GM21526 (cell line): ENCODE results near the gene MINAR1.
"Not testable (repeated sequence)": the region's sequence is repeated elsewhere in the genome, so short reads cannot be mapped to it uniquely, and the experiment has no call there.

Source experiments
- ATAC-seq: cut with Tn5 transposase; IDR thresholded peaks from one replicate; pipeline ENCODE4 v1.9.1; 2021; ENCODE audit warnings: moderate library complexity; ENCODE audit not compliant: unreplicated experiment, low FRiP score

MINAR1 gene, protein sequence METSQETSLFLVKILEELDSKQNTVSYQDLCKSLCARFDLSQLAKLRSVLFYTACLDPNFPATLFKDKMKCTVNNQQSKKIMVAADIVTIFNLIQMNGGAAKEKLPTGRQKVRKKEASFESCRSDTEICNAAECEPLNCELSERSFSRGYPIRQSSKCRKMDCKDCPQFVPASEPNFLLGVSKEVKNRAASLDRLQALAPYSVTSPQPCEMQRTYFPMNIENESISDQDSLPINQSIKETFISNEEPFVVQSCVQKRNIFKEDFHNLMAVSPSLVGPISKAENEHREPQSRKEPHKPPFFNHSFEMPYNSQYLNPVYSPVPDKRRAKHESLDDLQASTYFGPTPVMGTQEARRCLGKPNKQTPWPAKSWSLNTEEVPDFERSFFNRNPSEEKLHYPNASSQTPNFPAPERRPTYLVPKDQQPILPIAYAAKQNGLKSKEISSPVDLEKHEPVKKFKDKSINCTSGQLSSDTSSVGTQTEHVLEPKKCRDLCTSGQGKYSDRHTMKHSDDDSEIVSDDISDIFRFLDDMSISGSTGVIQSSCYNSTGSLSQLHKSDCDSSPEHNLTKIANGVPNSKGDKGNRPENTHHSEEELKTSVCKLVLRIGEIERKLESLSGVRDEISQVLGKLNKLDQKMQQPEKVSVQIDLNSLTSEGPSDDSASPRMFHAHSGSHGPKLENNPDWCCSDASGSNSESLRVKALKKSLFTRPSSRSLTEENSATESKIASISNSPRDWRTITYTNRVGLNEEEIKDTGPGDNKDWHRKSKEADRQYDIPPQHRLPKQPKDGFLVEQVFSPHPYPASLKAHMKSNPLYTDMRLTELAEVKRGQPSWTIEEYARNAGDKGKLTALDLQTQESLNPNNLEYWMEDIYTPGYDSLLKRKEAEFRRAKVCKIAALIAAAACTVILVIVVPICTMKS

DNA sequence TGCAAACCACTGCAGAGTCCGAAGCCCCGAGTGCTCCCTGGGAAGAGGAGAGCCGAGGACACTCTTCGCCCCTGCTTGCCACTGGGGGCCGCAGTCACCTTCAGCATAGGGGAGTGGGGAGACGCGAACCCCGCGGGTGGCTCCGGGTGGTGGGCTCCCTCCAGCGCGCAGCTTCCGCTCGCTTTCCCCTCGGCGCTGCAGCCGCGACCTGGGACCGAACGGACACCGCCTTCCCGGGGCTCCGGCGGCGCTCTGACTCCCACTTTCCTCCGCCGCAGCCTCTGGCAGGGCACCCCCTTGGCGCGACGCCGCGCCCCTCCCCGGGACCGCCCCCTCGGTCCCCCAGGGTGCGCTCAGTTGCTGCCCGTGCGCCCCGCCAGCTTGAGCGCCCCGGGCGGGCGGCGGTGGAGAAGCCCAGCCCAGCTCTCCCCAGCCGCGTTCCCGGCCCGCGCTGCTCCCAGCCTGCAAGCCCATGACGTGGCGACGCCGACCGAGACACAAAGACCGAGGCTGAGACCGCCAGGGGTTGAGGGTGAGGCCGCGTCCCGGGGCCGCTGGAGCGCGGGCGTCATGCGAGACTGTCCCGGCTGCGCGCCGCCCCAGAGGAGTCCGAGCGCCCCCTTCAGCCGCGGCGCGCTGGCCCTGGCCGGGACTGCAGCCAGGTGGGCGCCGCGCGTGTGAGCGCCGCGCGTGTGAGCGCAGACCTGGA is at the start of gene MINAR1:
TSS of gene MINAR1 (plus strand) at position 701 of the 709 bp plus-strand sequence. CDS start 23,812 bp downstream, outside the sequence.
- ATAC-seq: no peak

DNA sequence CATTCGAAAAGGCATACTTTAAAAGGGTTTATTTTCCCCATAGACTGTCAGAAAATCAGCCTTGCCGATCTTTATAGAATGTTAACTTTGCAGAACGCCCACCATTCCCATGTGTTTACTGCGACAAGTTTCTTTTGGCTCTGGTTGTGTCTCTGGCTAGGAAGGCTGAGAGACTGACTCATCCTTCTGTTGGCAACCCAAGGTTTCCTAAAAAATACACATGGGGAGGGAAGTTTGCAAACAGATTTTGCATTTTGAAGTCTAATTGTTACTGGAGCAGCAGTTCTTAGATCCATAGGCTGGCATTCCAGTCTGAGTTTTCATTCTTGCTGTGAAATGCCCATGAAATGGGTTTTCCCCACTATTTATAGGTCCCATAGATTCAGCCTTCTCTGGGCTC is 37.9 kb upstream of the MINAR1 start:
- no peak for ATAC-seq

DNA sequence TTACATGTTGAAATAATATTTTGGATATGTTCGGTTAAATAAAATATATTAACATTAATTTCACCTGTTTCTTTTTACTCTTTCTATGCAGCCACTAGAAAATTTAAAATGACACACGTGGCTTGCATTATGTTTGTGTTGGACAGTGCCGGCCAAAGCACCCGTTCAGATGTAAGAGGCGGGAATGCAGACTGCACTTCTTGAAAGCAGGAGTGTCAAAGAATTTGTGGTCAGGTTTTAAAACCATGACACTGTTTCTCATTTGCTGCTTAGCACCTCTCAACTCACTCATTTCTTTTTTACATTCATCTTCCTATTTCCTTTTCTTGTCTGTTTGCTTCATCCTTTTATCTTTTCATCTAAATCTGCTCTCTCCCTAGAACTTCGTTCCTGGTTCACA is 35.3 kb upstream of the MINAR1 start:
- ATAC-seq: no peak

DNA sequence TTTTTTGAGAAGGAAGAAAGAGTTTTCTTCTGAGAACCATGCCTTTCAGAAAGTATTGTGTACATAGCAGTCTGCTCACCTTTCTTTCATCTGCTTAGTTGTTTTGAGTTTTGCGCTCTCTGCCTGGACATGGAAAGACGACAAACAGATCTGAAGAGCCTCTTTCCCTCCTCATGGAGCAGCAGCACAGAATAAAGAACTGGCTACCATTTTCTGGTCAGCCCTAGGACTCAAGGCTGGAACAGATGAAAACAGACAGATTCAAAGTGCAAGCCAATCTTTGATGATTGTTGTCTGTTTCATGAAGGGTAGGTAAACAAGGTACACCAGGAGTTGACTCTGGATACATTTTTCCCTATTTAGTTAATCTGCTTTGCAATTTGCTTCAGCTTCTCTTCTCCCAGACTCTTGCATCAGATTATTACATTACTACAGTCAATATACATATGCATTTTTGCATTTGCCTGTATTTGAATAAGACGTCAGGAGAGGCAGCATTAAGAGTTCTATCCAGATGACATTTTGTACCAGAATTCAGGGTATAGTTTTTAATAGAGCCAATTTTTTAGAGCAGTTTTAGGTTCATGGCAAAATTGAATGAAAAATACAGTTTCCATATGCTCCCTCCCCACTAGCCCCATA is 34.7 kb upstream of the MINAR1 start:
- ATAC-seq: no peak

DNA sequence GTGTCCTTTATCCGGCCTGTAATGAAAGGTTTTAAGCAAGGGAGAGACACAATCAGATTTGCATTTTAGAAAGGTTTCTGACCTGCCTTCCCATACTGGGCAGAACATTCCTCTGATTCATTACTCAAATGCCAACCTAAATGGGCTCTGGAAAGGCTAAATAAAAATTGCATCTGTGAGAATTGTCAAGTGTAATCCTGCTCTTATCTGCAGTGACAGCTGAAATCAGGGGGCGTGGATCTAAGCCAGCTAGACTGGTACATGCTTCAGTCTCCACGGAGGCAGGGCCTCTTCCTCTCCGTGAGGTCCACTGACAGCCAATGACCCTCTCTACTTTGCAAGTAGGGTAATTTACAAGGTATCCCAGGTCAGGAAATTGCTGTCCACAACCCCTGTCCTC is 32.5 kb upstream of the MINAR1 start:
- no peak for ATAC-seq

DNA sequence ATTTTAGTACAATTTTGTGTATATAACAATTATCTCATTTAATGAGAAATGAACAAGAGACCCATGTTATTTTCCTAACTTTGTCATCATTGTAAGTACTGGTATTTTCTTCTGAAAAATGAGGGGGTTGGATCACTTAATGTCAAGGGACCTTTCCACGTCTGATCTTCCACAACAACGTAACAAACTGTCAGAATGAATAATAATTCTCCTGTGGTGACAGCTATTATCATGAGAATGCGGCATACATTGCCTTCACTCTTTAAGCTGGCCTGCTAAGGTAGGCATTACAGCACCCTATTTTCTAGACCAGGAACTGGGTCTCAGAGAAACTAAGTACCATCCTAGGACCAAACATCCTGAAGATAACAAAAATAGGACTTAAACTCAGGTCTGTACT is 31.5 kb upstream of the MINAR1 start:
- no peak for ATAC-seq

DNA sequence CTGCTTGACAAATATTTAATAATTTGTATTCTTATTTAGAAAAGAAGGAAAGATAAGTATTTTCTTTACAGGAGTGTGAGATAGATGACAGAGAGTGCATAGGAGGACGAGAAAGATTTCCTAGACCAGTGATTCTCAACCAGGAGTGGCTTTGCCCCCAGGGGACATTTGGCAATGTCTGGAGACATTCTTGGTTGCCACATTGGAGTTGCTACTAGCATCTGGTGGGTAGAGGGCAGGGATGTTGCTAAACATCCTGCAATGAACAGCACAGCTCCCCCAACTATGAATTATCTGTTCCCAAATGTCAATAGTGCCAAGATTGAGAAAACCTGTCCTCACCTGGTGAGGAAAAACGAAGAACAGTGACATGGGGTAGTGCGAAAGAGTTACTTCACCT is 30.8 kb upstream of the MINAR1 start:
- ATAC-seq: no peak

DNA sequence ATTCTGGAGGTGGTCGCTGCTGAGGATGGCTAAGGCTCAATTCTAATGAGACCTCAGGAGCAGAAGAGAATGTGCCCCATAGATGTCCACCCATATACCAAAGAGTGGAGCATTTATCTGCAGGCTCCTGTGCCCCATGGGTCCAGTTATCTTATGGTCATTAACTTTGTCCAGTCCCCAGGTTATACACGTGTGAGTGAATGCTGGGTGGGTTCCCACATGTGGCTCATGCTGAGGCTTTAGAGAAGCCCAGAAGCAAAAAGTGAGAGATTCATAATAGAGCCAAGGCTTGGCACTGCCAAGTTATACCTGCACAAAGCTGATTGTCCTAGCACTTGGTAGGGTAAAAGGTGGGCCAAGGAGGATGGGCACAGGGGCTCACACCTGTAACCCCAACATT is 30.0 kb upstream of the MINAR1 start:
- no peak for ATAC-seq

DNA sequence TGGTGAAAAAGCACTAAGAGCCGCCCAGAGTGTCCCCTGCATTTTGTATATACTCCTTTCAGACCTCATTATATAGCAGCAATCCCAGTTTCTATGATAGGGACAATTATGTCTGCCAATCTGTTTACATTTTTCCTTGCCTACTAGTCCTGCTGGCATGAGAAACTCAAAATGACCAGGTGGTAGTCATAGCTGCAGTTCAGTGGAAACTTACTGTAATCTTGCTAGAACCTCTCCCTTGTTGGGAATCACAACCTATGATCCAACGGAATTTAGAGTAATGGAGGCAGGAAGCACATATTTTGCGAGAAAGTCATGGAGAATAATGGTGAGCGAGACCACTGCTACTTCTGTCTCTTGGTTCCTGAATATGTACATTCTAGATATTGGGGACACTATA is 28.6 kb upstream of the MINAR1 start:
- no peak for ATAC-seq

DNA sequence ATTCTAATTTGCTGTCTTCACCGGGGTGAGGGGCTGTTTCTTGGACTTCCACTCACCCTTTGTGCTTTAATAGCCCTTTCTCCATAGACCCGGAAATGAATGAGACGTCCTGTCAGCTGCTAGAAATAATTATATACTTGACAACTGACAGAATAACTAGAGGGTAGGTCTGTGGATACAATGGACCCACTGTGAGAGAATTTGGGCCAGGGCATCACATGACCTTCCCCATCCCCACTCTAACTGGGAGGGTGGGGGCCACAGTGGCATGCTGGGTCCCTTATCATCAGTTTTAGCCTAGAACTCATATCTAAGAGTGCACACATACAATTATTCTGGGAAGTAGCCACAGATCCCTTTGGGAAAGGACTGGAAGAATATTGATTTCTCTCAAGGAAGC is 25.9 kb upstream of the MINAR1 start:
- ATAC-seq: no peak

DNA sequence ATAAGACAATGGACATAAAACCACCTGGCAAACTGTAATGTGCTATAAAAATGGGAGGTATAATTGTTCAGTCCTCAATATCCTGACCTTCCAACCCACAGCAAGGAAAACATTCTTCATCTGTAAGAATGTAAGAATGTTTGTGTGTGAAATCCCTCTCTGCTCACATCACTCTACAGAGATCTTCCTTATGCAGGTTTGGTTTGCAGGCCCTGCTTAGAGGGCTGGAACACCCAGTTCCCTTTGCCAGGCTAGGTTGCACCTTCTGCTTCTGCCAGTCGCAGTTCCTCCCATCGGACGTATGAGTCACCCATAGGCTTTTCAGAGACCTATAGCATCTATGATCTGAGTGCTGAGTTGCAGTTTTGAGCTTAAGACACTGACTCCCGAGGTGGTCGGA is 24.1 kb upstream of the MINAR1 start:
- no peak for ATAC-seq

DNA sequence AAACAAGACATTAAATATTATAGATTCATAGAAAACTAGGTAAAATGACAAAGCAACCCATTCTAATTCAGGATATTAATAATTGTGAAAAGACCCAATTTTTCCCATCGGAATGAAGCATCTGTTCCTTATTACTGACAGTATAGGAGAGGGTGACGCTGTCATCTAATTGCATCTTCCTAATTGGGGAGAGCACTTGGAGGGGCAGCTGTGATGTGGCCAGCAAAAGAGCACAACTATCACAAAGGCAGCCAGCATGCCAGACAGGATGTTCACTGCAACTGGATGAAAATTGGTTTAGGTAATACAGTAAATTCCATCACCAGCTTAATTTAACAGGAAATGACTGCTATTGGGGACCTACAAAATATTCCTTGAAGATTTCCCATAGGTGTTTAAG is 21.9 kb upstream of the MINAR1 start:
- no peak for ATAC-seq

DNA sequence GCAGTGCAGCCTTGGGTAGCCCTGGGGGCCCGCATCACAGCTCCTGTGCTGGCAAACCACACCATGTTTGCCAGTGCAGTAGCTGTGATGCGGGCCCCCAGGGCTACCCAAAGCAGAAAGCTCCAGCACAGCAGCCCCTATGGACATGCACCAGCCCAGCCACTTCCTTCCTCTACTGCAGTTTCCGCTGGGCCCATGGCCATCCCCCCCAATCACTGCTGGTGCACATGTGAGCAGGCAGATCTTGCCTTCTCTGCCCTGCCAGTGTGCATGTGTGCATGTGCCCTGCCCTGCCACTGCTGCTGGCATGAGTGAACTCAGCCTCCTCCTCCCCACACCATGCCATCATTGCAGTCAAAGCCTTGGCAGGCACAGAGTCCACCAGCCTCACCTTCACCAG is 20.1 kb upstream of the MINAR1 start:
- no peak for ATAC-seq

DNA sequence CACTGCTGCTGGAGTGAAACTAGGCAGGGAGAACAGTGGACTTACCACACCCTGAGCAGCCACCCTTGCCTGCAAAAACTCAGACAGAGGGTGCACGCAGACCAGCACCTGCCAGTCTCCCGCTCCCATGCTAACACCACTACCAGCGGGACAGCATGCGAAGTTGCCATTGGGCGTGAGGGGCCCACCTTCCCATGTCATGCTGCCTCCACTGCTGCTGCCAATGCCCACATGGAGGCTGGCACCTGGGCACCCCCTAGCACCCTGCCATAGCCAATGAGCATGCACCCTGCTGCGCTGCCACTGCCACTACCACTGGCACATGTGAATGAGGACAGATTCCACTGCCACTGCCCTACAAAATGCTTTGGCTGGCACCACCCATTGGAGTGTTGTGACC is 19.7 kb upstream of the MINAR1 start:
- no peak for ATAC-seq

DNA sequence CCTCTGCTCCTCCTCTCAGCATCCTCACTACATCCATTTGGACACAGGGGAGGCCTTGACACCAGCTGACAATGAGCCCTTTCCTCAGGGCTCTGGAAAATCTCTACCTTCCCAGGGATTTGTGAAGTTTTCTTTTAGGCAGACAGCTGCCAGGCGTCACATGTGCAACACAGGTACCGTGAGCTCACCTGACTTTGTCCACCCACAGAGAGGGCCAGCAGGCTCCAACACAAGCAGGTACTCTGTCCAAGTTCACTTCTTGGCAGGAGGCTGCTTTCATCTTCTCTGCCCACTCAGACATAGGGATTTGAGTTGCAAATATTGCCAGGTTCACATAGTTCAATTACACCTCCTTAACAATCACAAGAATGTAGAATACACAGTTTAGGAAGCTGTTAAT is 15.3 kb upstream of the MINAR1 start:
- no peak for ATAC-seq

DNA sequence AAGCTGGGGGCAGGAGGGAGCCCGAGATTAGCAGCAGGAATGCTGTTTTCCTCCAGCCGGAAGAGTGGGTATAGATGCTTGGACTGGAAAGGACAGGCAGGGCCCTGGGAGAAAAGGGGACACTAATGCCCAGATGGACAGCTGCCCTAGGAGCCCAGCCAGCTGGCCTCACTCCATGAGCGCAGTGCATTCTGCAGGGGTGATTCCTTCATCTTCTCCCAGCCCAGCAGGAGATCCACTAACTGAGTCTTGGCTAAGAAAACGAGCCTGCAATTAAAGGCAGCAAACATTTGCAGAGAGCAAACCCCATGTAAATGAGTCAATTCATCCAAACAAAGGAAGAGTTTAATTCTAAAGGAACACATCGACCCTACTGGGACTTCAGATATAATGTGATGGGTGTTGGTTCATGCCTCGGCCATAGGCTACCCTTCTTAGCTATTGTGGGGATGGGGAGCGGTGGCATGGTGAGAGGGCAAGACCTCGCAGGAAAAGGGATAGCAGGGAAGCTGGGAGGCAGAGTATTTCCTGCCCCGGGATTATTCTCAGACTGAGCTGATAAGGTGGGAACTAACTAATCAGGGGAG is 13.3 kb upstream of the MINAR1 start:
- no peak for ATAC-seq

DNA sequence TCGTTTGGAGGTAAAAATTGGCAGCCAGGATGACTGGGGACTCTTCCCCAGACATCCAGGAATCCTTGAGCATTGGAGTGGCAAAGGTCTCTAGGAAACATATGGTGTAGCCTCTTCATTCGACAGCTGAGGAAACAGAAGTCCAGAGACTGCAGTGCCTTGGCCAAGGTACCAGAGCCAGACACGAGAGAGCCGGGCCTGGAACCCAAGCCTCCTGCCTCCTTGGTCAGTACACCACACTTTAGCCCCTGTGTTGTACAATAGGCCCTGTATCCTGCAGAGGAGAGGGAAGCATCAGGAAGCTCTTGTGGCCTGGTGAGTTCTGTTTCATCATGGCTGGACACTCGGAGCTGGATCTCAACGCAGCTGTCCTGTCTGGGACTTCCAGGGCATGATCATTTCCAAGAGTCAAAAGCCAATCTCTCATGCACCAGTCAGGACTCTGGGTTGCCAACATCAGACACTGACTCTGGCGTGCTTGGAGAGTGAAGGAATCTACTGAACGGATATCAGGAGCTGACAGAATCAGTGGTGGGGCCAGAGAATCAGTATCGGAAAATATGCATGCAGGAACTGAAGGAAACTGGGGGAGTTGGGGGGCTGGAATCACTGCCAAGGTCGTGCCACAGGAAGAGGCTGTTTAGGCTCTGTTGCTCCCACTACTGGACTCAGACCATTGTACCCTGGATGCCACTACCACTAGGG is 6.4 kb upstream of the MINAR1 start:
- ATAC-seq: no peak

DNA sequence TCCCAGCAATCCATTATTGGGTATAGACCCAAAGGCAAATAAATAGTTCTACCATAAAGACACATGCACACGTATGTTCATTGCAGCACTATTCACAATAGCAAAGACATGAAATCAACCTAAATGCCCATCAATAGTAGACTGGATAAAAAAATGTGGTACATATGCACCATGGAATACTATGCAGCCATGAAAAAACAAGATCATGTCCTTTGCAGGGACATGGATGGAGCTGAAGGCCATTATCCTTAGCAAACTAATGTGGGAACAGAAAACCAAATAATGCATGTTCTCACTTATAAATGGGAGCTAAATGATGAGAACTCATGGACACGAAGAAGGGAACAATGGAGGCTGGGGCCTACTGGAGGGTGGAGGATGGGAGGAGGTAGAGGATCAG is 5.2 kb upstream of the MINAR1 start:
- not testable (repeated sequence) for ATAC-seq

DNA sequence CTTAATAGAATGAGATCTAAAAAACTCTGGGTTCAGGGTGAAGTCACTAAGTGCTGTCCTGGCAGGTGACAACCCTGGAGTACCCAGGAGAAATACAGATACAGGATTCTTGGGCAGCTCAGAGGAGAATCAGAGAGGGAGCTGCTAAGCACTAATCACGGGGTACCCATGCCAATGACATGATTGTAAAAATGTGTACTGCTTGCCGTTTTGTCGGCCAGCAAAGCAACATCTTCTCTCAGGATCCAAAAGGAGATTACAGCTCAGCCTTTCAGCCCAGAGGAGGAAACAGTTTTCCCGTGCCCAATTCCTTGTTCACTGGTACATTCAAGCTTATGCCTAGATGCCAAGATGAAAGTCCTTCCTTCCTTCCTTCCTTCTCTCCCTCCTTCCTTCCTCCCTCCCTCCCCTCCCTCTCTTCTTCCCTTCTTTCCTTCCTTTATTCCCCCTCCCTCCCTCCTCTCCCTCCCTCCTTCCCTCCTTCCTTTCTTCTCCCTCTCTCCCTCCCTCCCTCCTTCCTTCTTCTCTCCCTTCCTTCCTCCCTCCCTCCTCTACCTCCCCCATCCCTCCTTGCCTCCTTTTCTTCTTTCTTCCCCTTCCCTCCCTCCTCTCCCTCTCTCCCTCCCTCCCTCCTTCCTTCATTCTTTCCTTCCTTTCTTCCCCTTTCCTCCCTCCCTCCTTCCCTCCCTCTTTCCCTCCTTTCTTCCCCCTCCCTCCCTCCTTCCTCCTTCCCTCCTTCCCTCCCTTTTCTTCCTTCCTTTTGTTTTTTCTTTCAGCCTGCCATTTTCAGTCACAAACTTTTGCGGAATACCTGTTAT is 4.1 kb upstream of the MINAR1 start:
- no peak for ATAC-seq
